Uterus (tissue), 2 donors: ENCODE results near the gene ATPAF1.

Source experiments
- POLR2A ChIP-seq, 2 donors: fragments of 450-650 bp; IDR thresholded peaks; one replicate each; pipeline ENCODE4 v1.6.1; 2016; ENCODE audit warnings: antibody characterized with exemption in 2 of 2, mild to moderate bottlenecking in 1 of 2, moderate library complexity in 1 of 2
- TF ChIP-seq, protein P1 (sequence below), 4 experiments: fragments of 200-600 bp in 2 of 4; fragments of 450-650 bp in 2 of 4; sonication (generic) in 2 of 4; IDR thresholded peaks; one replicate each; pipeline ENCODE4 v1.5.1; 2016 to 2019; ENCODE audit warnings: antibody characterized with exemption in 4 of 4, mild to moderate bottlenecking in 2 of 4, moderate library complexity in 1 of 4

DNA sequence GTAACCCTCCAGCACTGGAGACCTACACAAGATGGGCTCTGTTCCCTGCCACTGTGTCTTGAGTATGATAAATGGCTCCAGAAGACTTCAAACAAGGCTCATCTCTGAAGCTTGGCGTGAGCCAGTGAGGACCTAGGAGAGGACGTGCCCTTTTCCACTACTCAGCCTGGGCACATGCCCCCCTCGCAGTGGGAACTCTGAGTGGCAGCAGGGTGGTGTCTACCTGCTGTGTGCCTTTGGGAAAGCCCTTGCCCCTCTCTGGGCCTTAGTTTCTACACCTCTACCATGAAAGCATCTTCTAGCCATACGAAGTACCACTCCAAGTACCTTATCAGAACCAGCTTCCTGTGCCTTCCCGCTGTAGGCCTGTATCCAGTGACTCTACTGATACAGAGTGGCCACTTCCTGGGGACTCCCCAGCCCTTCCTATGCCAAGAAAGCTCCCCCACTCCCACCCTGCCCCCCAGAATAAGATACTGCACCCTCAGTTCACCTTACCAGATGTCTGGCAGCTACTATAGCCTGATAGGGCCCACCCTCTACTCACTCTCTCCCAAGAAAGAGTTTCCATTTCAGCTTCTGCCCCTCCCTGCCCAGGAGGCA lies 48.4 kb downstream of the ATPAF1 start:
- TF ChIP-seq, protein P1, sequence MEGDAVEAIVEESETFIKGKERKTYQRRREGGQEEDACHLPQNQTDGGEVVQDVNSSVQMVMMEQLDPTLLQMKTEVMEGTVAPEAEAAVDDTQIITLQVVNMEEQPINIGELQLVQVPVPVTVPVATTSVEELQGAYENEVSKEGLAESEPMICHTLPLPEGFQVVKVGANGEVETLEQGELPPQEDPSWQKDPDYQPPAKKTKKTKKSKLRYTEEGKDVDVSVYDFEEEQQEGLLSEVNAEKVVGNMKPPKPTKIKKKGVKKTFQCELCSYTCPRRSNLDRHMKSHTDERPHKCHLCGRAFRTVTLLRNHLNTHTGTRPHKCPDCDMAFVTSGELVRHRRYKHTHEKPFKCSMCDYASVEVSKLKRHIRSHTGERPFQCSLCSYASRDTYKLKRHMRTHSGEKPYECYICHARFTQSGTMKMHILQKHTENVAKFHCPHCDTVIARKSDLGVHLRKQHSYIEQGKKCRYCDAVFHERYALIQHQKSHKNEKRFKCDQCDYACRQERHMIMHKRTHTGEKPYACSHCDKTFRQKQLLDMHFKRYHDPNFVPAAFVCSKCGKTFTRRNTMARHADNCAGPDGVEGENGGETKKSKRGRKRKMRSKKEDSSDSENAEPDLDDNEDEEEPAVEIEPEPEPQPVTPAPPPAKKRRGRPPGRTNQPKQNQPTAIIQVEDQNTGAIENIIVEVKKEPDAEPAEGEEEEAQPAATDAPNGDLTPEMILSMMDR (IDR thresholded peaks at IDR 0.05) = no peak
- no peak for TF ChIP-seq POLR2A (IDR thresholded peaks at IDR 0.05)
